ENCODE measurements around the gene ATP6V0E1. TPM values are rescaled to one million over a fixed set of nuclear protein-coding genes. Genes with fewer than 3 reads are reported as not detected.

ATP6V0E1 gene
- total RNA-seq, 1 experiment from 2014 or later = 332 TPM

- POLR2A ChIA-PET = interaction anchor here (0.6 kb wide), 1 partner anchor 126 kb away, joined by 3 read pairs; no protein-coding TSS in a partner anchor
- TF ChIP-seq CTCF (IDR thresholded peaks at IDR 0.05) (no peak), SIN3A (IDR thresholded peaks at IDR 0.05; ENCODE audit: borderline replicate concordance, insufficient read depth, low read depth, low read length) (no peak), REST (IDR thresholded peaks at IDR 0.05; ENCODE audit: insufficient read depth in 1 of 2, low read depth in 2 of 2, low read length in 1 of 2) (no peak), POLR2AphosphoS5 (IDR thresholded peaks at IDR 0.05; ENCODE audit: low read depth, low read length) (no peak), TCF7L2 (IDR thresholded peaks at IDR 0.05; ENCODE audit: low read depth, low read length) (no peak)
- H3K27ac ChIP-seq (ENCODE audit: low read length) = no peak overlapping the region
- intact Hi-C loops (cut with micrococcal nuclease; ENCODE audit: unreplicated experiment) = loop anchor here (10.0 kb wide), 1 partner anchor 67 kb away; the partner anchor contains the start of gene CREBRF
- ATAC-seq (no peak), DNase-seq (ENCODE audit: low read depth, low spot score) (no peak)
- no peaks in the 10 kb centered on the region; the same call in 1 of the 2 replicates for H3K36me3 ChIP-seq (ENCODE audit: control insufficient read depth, insufficient read depth, low read length)
- BruUV-seq (replicated peaks) = no TSS peak
- in situ Hi-C loops (cut with HindIII; ENCODE audit: low pct_unique_long_range_greater_than_20kb, low sequenced_read_pairs) = no loop called here
- no peaks in the 10 kb centered on the region for H3K27me3 ChIP-seq (ENCODE audit: control insufficient read depth, insufficient read depth, low read length)
- peaks cover 9% of the 10 kb centered on the region for H3K4me1 ChIP-seq (ENCODE audit: control insufficient read depth, insufficient read depth, low read length)
- CTCF ChIA-PET = no interaction called here
- no peak overlapping the region for H3K4me3 ChIP-seq (ENCODE audit: low read depth in 2 of 2, low read length in 2 of 2)
- H3K9me3 ChIP-seq (ENCODE audit: control insufficient read depth, insufficient read depth, low read depth, low read length) = no peaks in the 10 kb centered on the region
Measured at GRCh38 chr5:172988276-172988675, 4.7 kb downstream of the ATP6V0E1 start.

GRCh38 chr5:172990776-172991175, 7.2 kb downstream of the ATP6V0E1 start:
- in situ Hi-C loops (cut with HindIII; ENCODE audit: low pct_unique_long_range_greater_than_20kb, low sequenced_read_pairs) = no loop called here
- CTCF ChIA-PET = interaction anchor here (0.6 to 0.7 kb wide), 2 partner anchors 284 to 341 kb away, joined by 4 to 6 read pairs; no protein-coding TSS in a partner anchor
- BruUV-seq (replicated peaks) = no TSS peak

More at GRCh38 chr5:172990776-172991175, 7.2 kb downstream of the ATP6V0E1 start:
- H3K36me3 ChIP-seq (ENCODE audit: control insufficient read depth, insufficient read depth, low read length) = peaks cover 8% of the 10 kb centered on the region
- no peak for TF ChIP-seq REST (IDR thresholded peaks at IDR 0.05; ENCODE audit: insufficient read depth in 1 of 2, low read depth in 2 of 2, low read length in 1 of 2)
- TF ChIP-seq CTCF (IDR thresholded peaks at IDR 0.05) = no peak
- no peak for TF ChIP-seq SIN3A (IDR thresholded peaks at IDR 0.05; ENCODE audit: borderline replicate concordance, insufficient read depth, low read depth, low read length)
- TF ChIP-seq TCF7L2 (IDR thresholded peaks at IDR 0.05; ENCODE audit: low read depth, low read length) = no peak
- no peak for TF ChIP-seq POLR2AphosphoS5 (IDR thresholded peaks at IDR 0.05; ENCODE audit: low read depth, low read length)
- peaks cover 2% of the 10 kb centered on the region for H3K4me1 ChIP-seq (ENCODE audit: control insufficient read depth, insufficient read depth, low read length)
- ATAC-seq (no peak), DNase-seq (ENCODE audit: low read depth, low spot score) (no peak)
- intact Hi-C loops (cut with micrococcal nuclease; ENCODE audit: unreplicated experiment) = no loop called here
- POLR2A ChIA-PET = no interaction called here
- H3K4me3 ChIP-seq (ENCODE audit: low read depth in 2 of 2, low read length in 2 of 2) = no peak overlapping the region
- no peaks in the 10 kb centered on the region for H3K27me3 ChIP-seq (ENCODE audit: control insufficient read depth, insufficient read depth, low read length)
- no peak overlapping the region for H3K27ac ChIP-seq (ENCODE audit: low read length)
- H3K9me3 ChIP-seq (ENCODE audit: control insufficient read depth, insufficient read depth, low read depth, low read length) = no peaks in the 10 kb centered on the region
